ENCODE measurements around the gene FAM13A.

GRCh38 chr4:88729146-88729760 is 327.7 kb downstream of the FAM13A start:
- no peak for TF ChIP-seq CTCF (IDR thresholded peaks at IDR 0.05)
- no peak for TF ChIP-seq JUND (IDR thresholded peaks at IDR 0.05)
- TF ChIP-seq SIN3A (IDR thresholded peaks at IDR 0.05; ENCODE audit: borderline replicate concordance, low read depth, low read length): no peak
- TF ChIP-seq, protein P1, sequence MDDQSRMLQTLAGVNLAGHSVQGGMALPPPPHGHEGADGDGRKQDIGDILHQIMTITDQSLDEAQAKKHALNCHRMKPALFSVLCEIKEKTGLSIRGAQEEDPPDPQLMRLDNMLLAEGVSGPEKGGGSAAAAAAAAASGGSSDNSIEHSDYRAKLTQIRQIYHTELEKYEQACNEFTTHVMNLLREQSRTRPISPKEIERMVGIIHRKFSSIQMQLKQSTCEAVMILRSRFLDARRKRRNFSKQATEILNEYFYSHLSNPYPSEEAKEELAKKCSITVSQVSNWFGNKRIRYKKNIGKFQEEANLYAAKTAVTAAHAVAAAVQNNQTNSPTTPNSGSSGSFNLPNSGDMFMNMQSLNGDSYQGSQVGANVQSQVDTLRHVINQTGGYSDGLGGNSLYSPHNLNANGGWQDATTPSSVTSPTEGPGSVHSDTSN (IDR thresholded peaks at IDR 0.05): no peak
- no peak for TF ChIP-seq GABPA (IDR thresholded peaks at IDR 0.05; ENCODE audit: low read depth)
